NCI-H1417 (cell line): ENCODE results near the gene SPOP.

Source experiments
- DNase-seq, 3 experiments: peaks; one replicate each; lab custom pipeline; 2025; lab: John Stamatoyannopoulos, UW

SPOP gene

GRCh38 chr17:49549691-49550678, 127.9 kb downstream of the SPOP start:
- DNase-seq: no peak

GRCh38 chr17:49549311-49549605, 128.6 kb downstream of the SPOP start:
- DNase-seq: no peak
